ENCODE data around the gene MYRF. TPM values are rescaled to one million over a fixed set of nuclear protein-coding genes. Genes with fewer than 3 reads are reported as not detected.

The MYRF gene
- total RNA-seq, 1 donor from 2014 or later: 1.9 TPM

DNA sequence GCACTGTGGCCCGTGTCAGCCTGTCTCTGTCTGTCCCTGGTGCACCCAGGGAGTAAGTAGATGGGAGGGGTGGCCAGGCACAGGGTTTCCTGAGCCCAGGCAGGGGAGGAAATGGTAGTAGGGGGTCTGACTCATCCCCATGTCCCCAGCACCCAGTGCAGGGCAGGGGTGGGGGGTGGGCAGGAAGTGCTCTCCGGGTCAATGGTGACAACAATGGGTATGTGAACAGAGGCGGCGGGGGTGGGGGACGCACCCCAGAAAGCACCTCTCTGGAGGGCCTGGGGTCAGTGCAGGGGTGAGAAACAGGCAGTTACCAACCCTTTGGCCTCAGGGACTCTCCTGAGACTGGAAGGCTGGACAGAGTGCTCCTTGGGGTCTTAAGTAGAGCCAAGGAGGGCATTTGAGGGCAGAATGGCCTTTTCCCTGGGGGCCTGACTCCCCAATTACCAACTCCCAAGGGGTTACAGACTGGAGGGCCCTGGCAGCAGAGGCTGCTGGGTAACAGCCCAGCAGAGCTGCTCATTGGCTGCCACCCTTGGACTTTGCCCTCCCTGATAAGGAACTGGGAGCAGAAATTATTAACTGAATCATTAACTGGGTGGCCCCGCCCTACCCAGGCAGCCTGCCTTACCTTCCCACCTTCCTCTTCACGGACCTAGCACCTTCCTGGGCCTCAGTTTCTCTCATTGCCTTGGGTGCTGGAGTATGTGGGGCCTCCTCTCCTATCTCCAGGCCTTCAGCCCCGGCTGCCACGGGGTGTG is 4.2 kb downstream of the MYRF start:
- no peaks in the 10 kb centered on the region for H3K79me2 ChIP-seq (ENCODE audit: low read depth)
- H2AFZ ChIP-seq (replicated peaks): no peak overlapping the region
- Mint-ChIP-seq H3K27me3 (ENCODE audit: insufficient read depth, low read depth) (peaks cover 19% of the 10 kb centered on the region), H3K9me3 (no peaks in the 10 kb centered on the region), H3K4me3 (no peak overlapping the region), H3K27ac (peak overlapping the region; percentile 51), H3K36me3 (no peaks in the 10 kb centered on the region), H3K4me1 (peaks cover 19% of the 10 kb centered on the region)
- no peaks in the 10 kb centered on the region for H3K9me3 ChIP-seq (ENCODE audit: low read depth)
- peaks cover 24% of the 10 kb centered on the region for H3K27me3 ChIP-seq
- no peaks in the 10 kb centered on the region for H4K20me1 ChIP-seq (ENCODE audit: low read depth)
- no peak overlapping the region for H3K4me3 ChIP-seq
- DNase-seq (ENCODE audit: low spot score): no peak
- no peak overlapping the region for H3K4me2 ChIP-seq
- H3F3A ChIP-seq (ENCODE audit: low read depth): peaks cover 2% of the 10 kb centered on the region
- no peak for TF ChIP-seq EZH2 (IDR thresholded peaks at IDR 0.05)
- TF ChIP-seq, protein P1, sequence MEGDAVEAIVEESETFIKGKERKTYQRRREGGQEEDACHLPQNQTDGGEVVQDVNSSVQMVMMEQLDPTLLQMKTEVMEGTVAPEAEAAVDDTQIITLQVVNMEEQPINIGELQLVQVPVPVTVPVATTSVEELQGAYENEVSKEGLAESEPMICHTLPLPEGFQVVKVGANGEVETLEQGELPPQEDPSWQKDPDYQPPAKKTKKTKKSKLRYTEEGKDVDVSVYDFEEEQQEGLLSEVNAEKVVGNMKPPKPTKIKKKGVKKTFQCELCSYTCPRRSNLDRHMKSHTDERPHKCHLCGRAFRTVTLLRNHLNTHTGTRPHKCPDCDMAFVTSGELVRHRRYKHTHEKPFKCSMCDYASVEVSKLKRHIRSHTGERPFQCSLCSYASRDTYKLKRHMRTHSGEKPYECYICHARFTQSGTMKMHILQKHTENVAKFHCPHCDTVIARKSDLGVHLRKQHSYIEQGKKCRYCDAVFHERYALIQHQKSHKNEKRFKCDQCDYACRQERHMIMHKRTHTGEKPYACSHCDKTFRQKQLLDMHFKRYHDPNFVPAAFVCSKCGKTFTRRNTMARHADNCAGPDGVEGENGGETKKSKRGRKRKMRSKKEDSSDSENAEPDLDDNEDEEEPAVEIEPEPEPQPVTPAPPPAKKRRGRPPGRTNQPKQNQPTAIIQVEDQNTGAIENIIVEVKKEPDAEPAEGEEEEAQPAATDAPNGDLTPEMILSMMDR (IDR thresholded peaks at IDR 0.05): no peak
- no peak for TF ChIP-seq EZH2phosphoT487 (IDR thresholded peaks at IDR 0.05)
- no peak overlapping the region for H3K9ac ChIP-seq
- peaks cover 10% of the 10 kb centered on the region for H3K4me1 ChIP-seq
- no peak overlapping the region for H3K27ac ChIP-seq
- no peaks in the 10 kb centered on the region for H3K36me3 ChIP-seq

DNA sequence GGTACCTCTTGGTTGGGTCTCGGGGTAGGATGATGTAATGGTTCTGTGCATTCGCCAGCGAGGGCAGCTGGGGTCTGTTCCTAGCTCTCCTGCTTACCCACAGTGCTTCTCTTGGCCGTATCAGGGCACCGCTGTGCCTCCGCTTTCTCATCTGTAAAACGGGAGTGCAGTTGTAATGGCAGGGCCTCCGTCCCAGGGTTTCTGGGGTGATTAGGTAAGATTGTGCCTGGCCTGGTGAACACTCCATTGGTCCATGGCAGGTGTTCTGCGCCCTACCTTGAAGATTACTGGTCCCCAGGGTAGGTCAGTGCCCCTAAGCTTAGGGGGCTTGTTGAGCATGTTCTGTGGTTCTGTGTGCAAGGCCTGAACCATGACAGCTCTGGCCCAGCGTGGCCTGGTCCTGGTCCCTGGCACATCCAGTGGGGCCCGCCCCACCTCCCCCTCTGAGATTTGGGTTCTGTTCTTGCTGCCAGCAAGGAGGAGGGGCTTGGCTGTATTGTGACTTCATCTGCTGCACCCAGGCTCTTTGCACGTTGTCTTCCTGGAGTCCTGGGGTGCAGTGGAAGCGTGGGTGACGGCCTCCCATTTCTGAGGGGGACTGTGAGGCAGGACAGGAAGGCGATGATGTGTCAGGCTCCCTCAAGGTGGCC is 4.9 kb downstream of the MYRF start:
- Histone ChIP-seq H3K36me3 (no peaks in the 10 kb centered on the region), H3K4me1 (peaks cover 17% of the 10 kb centered on the region), H4K20me1 (ENCODE audit: low read depth) (no peaks in the 10 kb centered on the region), H3K9me3 (ENCODE audit: low read depth) (no peaks in the 10 kb centered on the region), H3K79me2 (ENCODE audit: low read depth) (no peaks in the 10 kb centered on the region), H3K4me2 (no peak overlapping the region), H3K27ac (no peak overlapping the region), H3F3A (ENCODE audit: low read depth) (peaks cover 2% of the 10 kb centered on the region), H3K4me3 (no peak overlapping the region), H3K27me3 (peaks cover 18% of the 10 kb centered on the region), H3K9ac (no peak overlapping the region), H2AFZ (replicated peaks) (no peak overlapping the region)
- Mint-ChIP-seq H3K4me1 (peaks cover 22% of the 10 kb centered on the region), H3K27ac (peak overlapping the region; percentile 72), H3K36me3 (no peaks in the 10 kb centered on the region), H3K9me3 (no peaks in the 10 kb centered on the region), H3K4me3 (peak overlapping the region; percentile 56), H3K27me3 (ENCODE audit: insufficient read depth, low read depth) (peaks cover 17% of the 10 kb centered on the region)
- DNase-seq (ENCODE audit: low spot score): no peak
- TF ChIP-seq, protein P1 (IDR thresholded peaks at IDR 0.05): no peak
- TF ChIP-seq EZH2 (IDR thresholded peaks at IDR 0.05) (no peak), EZH2phosphoT487 (IDR thresholded peaks at IDR 0.05) (no peak)

DNA sequence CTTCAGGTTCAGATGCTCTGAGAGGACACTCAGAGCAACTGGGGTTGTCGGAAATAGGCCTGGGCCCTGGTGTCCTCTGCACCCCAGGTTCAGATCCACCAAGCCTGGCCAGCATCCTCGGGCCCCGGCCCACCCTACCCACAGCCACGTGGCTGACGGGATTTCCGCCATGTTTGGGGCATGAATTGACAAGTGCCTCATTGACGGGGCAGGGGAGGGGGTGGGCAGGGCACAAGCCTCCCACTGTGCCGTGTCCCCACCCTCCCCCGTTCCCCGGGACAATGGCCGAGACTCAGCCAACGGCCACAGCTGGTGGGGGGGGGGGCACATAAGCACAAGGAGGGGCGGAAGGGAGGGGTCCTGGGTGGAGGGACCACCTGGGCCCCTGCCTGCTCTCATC is 8.5 kb downstream of the MYRF start:
- H3K4me3 ChIP-seq: no peak overlapping the region
- no peak overlapping the region for H3K9ac ChIP-seq
- H3K4me1 Mint-ChIP-seq: peaks cover 15% of the 10 kb centered on the region

More for the DNA sequence above, 8.5 kb downstream of the MYRF start:
- Mint-ChIP-seq H3K27me3 (ENCODE audit: insufficient read depth, low read depth) (peaks cover 6% of the 10 kb centered on the region), H3K36me3 (no peaks in the 10 kb centered on the region), H3K27ac (no peak overlapping the region), H3K4me3 (no peak overlapping the region), H3K9me3 (no peaks in the 10 kb centered on the region)
- Histone ChIP-seq H3K9me3 (ENCODE audit: low read depth) (no peaks in the 10 kb centered on the region), H3K36me3 (no peaks in the 10 kb centered on the region), H3F3A (ENCODE audit: low read depth) (peaks cover 2% of the 10 kb centered on the region), H3K4me1 (peaks cover 19% of the 10 kb centered on the region), H2AFZ (replicated peaks) (no peak overlapping the region), H4K20me1 (ENCODE audit: low read depth) (no peaks in the 10 kb centered on the region), H3K27ac (no peak overlapping the region), H3K27me3 (no peaks in the 10 kb centered on the region), H3K79me2 (ENCODE audit: low read depth) (no peaks in the 10 kb centered on the region), H3K4me2 (no peak overlapping the region)
- no peak for TF ChIP-seq EZH2phosphoT487 (IDR thresholded peaks at IDR 0.05)
- TF ChIP-seq, protein P1 (IDR thresholded peaks at IDR 0.05): no peak
- DNase-seq (ENCODE audit: low spot score): no peak

All from neural progenitor cell (in vitro differentiated cells).